WI38 (cell line): ENCODE data around the gene CENPF.

ENCODE experiments used
- H3K4me3 ChIP-seq: 2 replicates; pipeline ENCODE4 v1.5.1; 2011; ENCODE audit warnings: low read depth, mild to moderate bottlenecking, control low read depth, low read length
- CTCF ChIP-seq: IDR thresholded peaks from 2 replicates; pipeline ENCODE4 v1.5.1; 2012; ENCODE audit warnings: low read depth, mild to moderate bottlenecking, control low read depth, low read length

The CENPF gene

GRCh38 chr1:214579183-214579582 is 23.8 kb upstream of the CENPF start:
- H3K4me3 ChIP-seq: no peak overlapping the region
- no peak for TF ChIP-seq CTCF

- H3K4me3 ChIP-seq: no peak overlapping the region
- TF ChIP-seq CTCF: no peak
Observed at GRCh38 chr1:214581785-214582184, 21.2 kb upstream of the CENPF start.

GRCh38 chr1:214582289-214582891 is 20.6 kb upstream of the CENPF start:
- TF ChIP-seq CTCF: no peak
- H3K4me3 ChIP-seq: no peak overlapping the region

GRCh38 chr1:214583113-214583512 is 19.9 kb upstream of the CENPF start:
- TF ChIP-seq CTCF: no peak
- no peak overlapping the region for H3K4me3 ChIP-seq

- H3K4me3 ChIP-seq: no peak overlapping the region
- TF ChIP-seq CTCF: no peak
Observed at GRCh38 chr1:214583824-214584554, 19.0 kb upstream of the CENPF start.

GRCh38 chr1:214584805-214585766 is 17.9 kb upstream of the CENPF start:
- peak; percentile 61; the same call in 1 of the 2 replicates for TF ChIP-seq CTCF
- H3K4me3 ChIP-seq: no peak overlapping the region
